Measurements from ENCODE around the gene ANXA1.

GRCh38 chr9:73173557-73174329 is 22.1 kb downstream of the ANXA1 start:
- TF ChIP-seq CTCF (IDR thresholded peaks at IDR 0.05), result no peak
- no peak for TF ChIP-seq POLR2A (IDR thresholded peaks at IDR 0.05)

All from body of pancreas (tissue), 4 donors.